Ascending aorta (tissue), 2 donors: ENCODE data around the gene SNX25. TPM values are rescaled to one million over a fixed set of nuclear protein-coding genes. Genes with fewer than 3 reads are reported as not detected.
A peak's percentile ranks its signal among the peaks of the same experiment; 100 is the strongest.

Source experiments
- DNase-seq, 2 donors: peaks; one replicate each; pipeline ENCODE4 v3.0.0-alpha.2; 2019; ENCODE audit warnings: low spot score in 2 of 2
- H3K27ac ChIP-seq, 2 donors: fragments of 200-600 bp; sonication (generic); one replicate each; pipeline ENCODE4 v1.5.1; 2016 to 2017; ENCODE audit warnings: mild to moderate bottlenecking in 1 of 2
- H3K27me3 ChIP-seq: fragments of 200-600 bp; sonication (generic); one replicate; pipeline ENCODE4 v1.5.1; 2017
- H3K36me3 ChIP-seq, 2 donors: fragments of 200-600 bp; sonication (generic); one replicate each; pipeline ENCODE4 v1.5.1; 2016
- H3K4me1 ChIP-seq, 2 donors: fragments of 200-600 bp; sonication (generic); one replicate each; pipeline ENCODE4 v1.5.1; 2016 to 2017; ENCODE audit warnings: mild to moderate bottlenecking in 1 of 2
- H3K4me3 ChIP-seq, 2 donors: fragments of 200-600 bp; sonication (generic); one replicate each; pipeline ENCODE4 v1.5.1; 2016 to 2017; ENCODE audit warnings: mild to moderate bottlenecking in 1 of 2
- H3K9me3 ChIP-seq, 2 donors: fragments of 200-600 bp; sonication (generic); one replicate each; pipeline ENCODE4 v1.5.1; 2016
- CTCF ChIP-seq, 3 experiments: fragments of 200-600 bp in 2 of 3; fragments of 450-650 bp in 1 of 3; sonication (generic) in 2 of 3; IDR thresholded peaks; one replicate each; pipeline ENCODE4 v1.5.1; 2016 to 2019; ENCODE audit warnings: antibody characterized with exemption in 3 of 3, mild to moderate bottlenecking in 1 of 3, moderate library complexity in 1 of 3
- intact Hi-C: fragments of 100-400 bp; cut with DNase I; formaldehyde crosslinking; loops from one replicate; pipeline ENCODE4 v1.15.1; 2023
- total RNA-seq: library from RNA; depleted of rRNA; stranded (reverse); fragments of >200 nt; gene quantifications from one replicate; pipeline ENCODE4 v1.1.0, GENCODE V29; 2016

Gene SNX25
- total RNA-seq, 1 donor from 2014 or later: 18.7 TPM

GRCh38 chr4:185343726-185344581 is 134.6 kb downstream of the SNX25 start:
- intact Hi-C loops: loop anchor here (2.0 kb wide), 1 partner anchor 15 kb away; no protein-coding TSS in a partner anchor

GRCh38 chr4:185344743-185345538 is 135.5 kb downstream of the SNX25 start:
- no peak for DNase-seq
- H3K27me3 ChIP-seq: no peaks in the 10 kb centered on the region
- peak overlapping the region; percentile 68 to 85 for H3K27ac ChIP-seq
- no peaks in the 10 kb centered on the region for H3K9me3 ChIP-seq
- peak overlapping the region in 1 of 2 donors; percentile 37 for H3K4me3 ChIP-seq
- peaks cover 8 to 38% of the 10 kb centered on the region in 2 donors for H3K36me3 ChIP-seq
- peaks cover 5 to 9% of the 10 kb centered on the region in 2 donors for H3K4me1 ChIP-seq
- intact Hi-C loops: loop anchor here (2.0 kb wide), 1 partner anchor 14 kb away; no protein-coding TSS in a partner anchor
- TF ChIP-seq CTCF (IDR thresholded peaks at IDR 0.05): no peak

More at GRCh38 chr4:185343726-185344581, 134.6 kb downstream of the SNX25 start:
- peaks cover 6 to 36% of the 10 kb centered on the region in 2 donors for H3K36me3 ChIP-seq
- peak in 1 of 2 donors; percentile 65 for DNase-seq
- no peaks in the 10 kb centered on the region for H3K27me3 ChIP-seq
- H3K4me3 ChIP-seq: peak overlapping the region in 1 of 2 donors; percentile 37
- no peaks in the 10 kb centered on the region for H3K9me3 ChIP-seq
- no peak for TF ChIP-seq CTCF (IDR thresholded peaks at IDR 0.05)
- peaks cover 5 to 9% of the 10 kb centered on the region in 2 donors for H3K4me1 ChIP-seq
- peak overlapping the region; percentile 68 to 85 for H3K27ac ChIP-seq

GRCh38 chr4:185346975-185347601 is 137.7 kb downstream of the SNX25 start:
- Histone ChIP-seq H3K4me3 (no peak overlapping the region), H3K27ac (peak overlapping the region in 1 of 2 donors; percentile 85), H3K36me3 (peaks cover 17 to 40% of the 10 kb centered on the region in 2 donors), H3K4me1 (peaks cover 5 to 9% of the 10 kb centered on the region in 2 donors), H3K9me3 (no peaks in the 10 kb centered on the region), H3K27me3 (no peaks in the 10 kb centered on the region)
- DNase-seq: no peak
- intact Hi-C loops: no loop called here
- TF ChIP-seq CTCF (IDR thresholded peaks at IDR 0.05): no peak

- intact Hi-C loops: no loop called here
- DNase-seq: no peak
- no peak overlapping the region for H3K27ac ChIP-seq
- H3K27me3 ChIP-seq: no peaks in the 10 kb centered on the region
- H3K4me3 ChIP-seq: no peak overlapping the region
- no peak for TF ChIP-seq CTCF (IDR thresholded peaks at IDR 0.05)
- peaks cover 0 to 2% of the 10 kb centered on the region in 2 donors for H3K4me1 ChIP-seq
- H3K9me3 ChIP-seq: no peaks in the 10 kb centered on the region
- H3K36me3 ChIP-seq: peaks cover 29 to 34% of the 10 kb centered on the region in 2 donors
Measured at GRCh38 chr4:185351691-185352090, 142.3 kb downstream of the SNX25 start.

- Histone ChIP-seq H3K36me3 (peaks cover 28 to 29% of the 10 kb centered on the region in 2 donors), H3K4me3 (no peak overlapping the region), H3K27me3 (no peaks in the 10 kb centered on the region), H3K9me3 (no peaks in the 10 kb centered on the region), H3K4me1 (peaks cover 0 to 4% of the 10 kb centered on the region in 2 donors), H3K27ac (no peak overlapping the region)
- intact Hi-C loops: no loop called here
- no peak for TF ChIP-seq CTCF (IDR thresholded peaks at IDR 0.05)
- DNase-seq: no peak
Measured at GRCh38 chr4:185352202-185352601, 142.8 kb downstream of the SNX25 start.
